WTC11 (cell line): Measurements from ENCODE around the gene TRIM66. TPM values are rescaled to one million over a fixed set of nuclear protein-coding genes. Genes with fewer than 3 reads are reported as not detected.
A peak's percentile ranks its signal among the peaks of the same experiment; 100 is the strongest.

ENCODE experiments used
- ATAC-seq: fragments of 200-7000 bp; cut with Tn5 transposase; 2 replicates; pipeline ENCODE4 v1.10.0; 2021; ENCODE audit warnings: mild to moderate bottlenecking, moderate library complexity
- CTCF ChIA-PET: fragments of 300-600 bp; sonication (Branson Sonifier 250); formaldehyde crosslinking; loops from one replicate; lab custom pipeline; 2021; ENCODE audit warnings: antibody characterized with exemption; lab: Charles Lee
- POLR2A ChIA-PET: fragments of 350-600 bp; sonication (Branson Sonifier 250); formaldehyde crosslinking; loops from one replicate; lab custom pipeline; 2021; ENCODE audit warnings: antibody characterized with exemption; lab: Charles Lee
- DNase-seq: peaks from one replicate; pipeline ENCODE4 v3.0.0; 2021; ENCODE audit warnings: low spot score
- H3K27ac Mint-ChIP-seq: 2 replicates; pipeline ENCODE4 v1.8.0; 2021; ENCODE audit warnings: mixed read lengths
- H3K27me3 Mint-ChIP-seq: 2 replicates; pipeline ENCODE4 v1.8.0; 2021; ENCODE audit warnings: low read depth, mild to moderate bottlenecking, moderate library complexity, mixed read lengths
- H3K36me3 Mint-ChIP-seq: 2 replicates; pipeline ENCODE4 v1.8.0; 2021; ENCODE audit warnings: mixed read lengths
- H3K4me1 Mint-ChIP-seq: 2 replicates; pipeline ENCODE4 v1.8.0; 2022; ENCODE audit warnings: mixed read lengths
- H3K4me3 Mint-ChIP-seq: 2 replicates; pipeline ENCODE4 v1.8.0; 2021; ENCODE audit warnings: mild to moderate bottlenecking, moderate library complexity, mixed read lengths
- H3K9me3 Mint-ChIP-seq: 2 replicates; pipeline ENCODE4 v1.8.0; 2021; ENCODE audit warnings: mixed read lengths
- E2F4 ChIP-seq: sonication (generic); formaldehyde crosslinking; IDR thresholded peaks from 2 replicates; pipeline ENCODE4 v1.8.1; 2022; ENCODE audit warnings: low read depth, mild to moderate bottlenecking, moderate library complexity, missing genetic modification reagents, borderline replicate concordance
- ERG ChIP-seq: fragments of 250-450 bp; sonication (Bioruptor Pico); IDR thresholded peaks from 2 replicates; pipeline ENCODE4 v1.8.0; 2021; ENCODE audit warnings: mild to moderate bottlenecking
- HMGXB4 ChIP-seq: sonication (generic); formaldehyde crosslinking; IDR thresholded peaks from 2 replicates; pipeline ENCODE4 v1.8.1; 2023; ENCODE audit warnings: mild to moderate bottlenecking, moderate library complexity, missing genetic modification reagents
- JAZF1 ChIP-seq: fragments of 250-450 bp; sonication (Bioruptor Pico); IDR thresholded peaks from 2 replicates; pipeline ENCODE4 v1.9.0; 2021; ENCODE audit warnings: moderate library complexity, mild to moderate bottlenecking, inconsistent platforms
- JUN ChIP-seq: sonication (generic); formaldehyde crosslinking; IDR thresholded peaks from 2 replicates; pipeline ENCODE4 v1.8.0; 2023; ENCODE audit warnings: mild to moderate bottlenecking, missing genetic modification reagents
- KAT7 ChIP-seq: sonication (generic); formaldehyde crosslinking; IDR thresholded peaks from 2 replicates; pipeline ENCODE4 v1.8.1; 2023; ENCODE audit warnings: missing genetic modification reagents, mild to moderate bottlenecking, borderline replicate concordance
- MYBL2 ChIP-seq: sonication (generic); formaldehyde crosslinking; IDR thresholded peaks from 2 replicates; pipeline ENCODE4 v1.8.1; 2023; ENCODE audit warnings: mild to moderate bottlenecking, moderate library complexity, missing genetic modification reagents
- NR1H2 ChIP-seq: sonication (generic); formaldehyde crosslinking; IDR thresholded peaks from 2 replicates; pipeline ENCODE4 v1.9.0; 2021; ENCODE audit warnings: mild to moderate bottlenecking, moderate library complexity, missing genetic modification reagents
- NR2C2 ChIP-seq: sonication (generic); formaldehyde crosslinking; IDR thresholded peaks from 2 replicates; pipeline ENCODE4 v1.8.0; 2022; ENCODE audit warnings: mild to moderate bottlenecking, missing genetic modification reagents
- RELA ChIP-seq: sonication (generic); formaldehyde crosslinking; IDR thresholded peaks from 2 replicates; pipeline ENCODE4 v1.8.1; 2022; ENCODE audit warnings: missing genetic modification reagents, mild to moderate bottlenecking, borderline replicate concordance
- STAT6 ChIP-seq: sonication (generic); formaldehyde crosslinking; conservative IDR thresholded peaks from 2 replicates; pipeline ENCODE4 v1.8.1; 2023; ENCODE audit warnings: mild to moderate bottlenecking, low read depth, missing genetic modification reagents, moderate library complexity
- ZBTB21 ChIP-seq: sonication (generic); formaldehyde crosslinking; IDR thresholded peaks from 2 replicates; pipeline ENCODE4 v1.8.1; 2023; ENCODE audit warnings: mild to moderate bottlenecking, missing genetic modification reagents, borderline replicate concordance
- ZNF423 ChIP-seq: fragments of 250-450 bp; sonication (Bioruptor Pico); IDR thresholded peaks from 2 replicates; pipeline ENCODE4 v2.1.2; 2022; ENCODE audit warnings: mild to moderate bottlenecking, moderate library complexity
- ZNF532 ChIP-seq: fragments of 250-450 bp; sonication (Bioruptor Pico); IDR thresholded peaks from 2 replicates; pipeline ENCODE4 v1.9.0; 2021; ENCODE audit warnings: mild to moderate bottlenecking, borderline replicate concordance
- ZSCAN18 ChIP-seq: fragments of 250-450 bp; sonication (Bioruptor Pico); IDR thresholded peaks from 2 replicates; pipeline ENCODE4 v2.1.2; 2022; ENCODE audit warnings: mild to moderate bottlenecking, moderate library complexity
- total RNA-seq: library from RNA; stranded (reverse); gene quantifications from 3 replicates; pipeline ENCODE4 v1.2.3, GENCODE V29; 2021

The TRIM66 gene
- total RNA-seq, 1 experiment from 2014 or later: 5.6 TPM

- TF ChIP-seq ZNF532 (CRISPR knock-in tag): no peak
- TF ChIP-seq NR1H2: no peak
- no peak for TF ChIP-seq MYBL2 (CRISPR knock-in tag)
- no peak for TF ChIP-seq ZBTB21 (CRISPR knock-in tag)
Observed at GRCh38 chr11:8614497-8614896, 68.0 kb downstream of the TRIM66 start (continued).

GRCh38 chr11:8613036-8613435, 69.4 kb downstream of the TRIM66 start:
- Mint-ChIP-seq H3K27ac (no peak overlapping the region), H3K9me3 (no peaks in the 10 kb centered on the region), H3K4me1 (0 out of 2 replicates have a peak, but pooled peaks cover 4% of the 10 kb centered on the region), H3K27me3 (no peaks in the 10 kb centered on the region), H3K36me3 (no peaks in the 10 kb centered on the region), H3K4me3 (no peak overlapping the region)
- no peak for DNase-seq
- ChIA-PET POLR2A (no interaction called here), CTCF (interaction anchor here (0.8 kb wide), 1 partner anchor 10 kb away, joined by 4 read pairs; no protein-coding TSS in a partner anchor)
- ATAC-seq: no peak
- no peak for TF ChIP-seq KAT7 (CRISPR knock-in tag)
- TF ChIP-seq HMGXB4 (CRISPR knock-in tag): no peak

GRCh38 chr11:8612522-8612921, 69.9 kb downstream of the TRIM66 start:
- no peaks in the 10 kb centered on the region for H3K36me3 Mint-ChIP-seq
- H3K27me3 Mint-ChIP-seq: no peaks in the 10 kb centered on the region
- H3K4me1 Mint-ChIP-seq: peaks cover 7% of the 10 kb centered on the region; the same call in 1 of the 2 replicates
- ATAC-seq (no peak), DNase-seq (no peak)
- no peaks in the 10 kb centered on the region for H3K9me3 Mint-ChIP-seq
- ChIA-PET CTCF (interaction anchor here (0.8 to 1.2 kb wide), 2 partner anchors 10 to 46 kb away, joined by 3 to 4 read pairs; no protein-coding TSS in a partner anchor), POLR2A (no interaction called here)
- TF ChIP-seq ZNF423: peak; percentile 35; the same call in 1 of the 2 replicates
- no peak for TF ChIP-seq NR2C2
- H3K27ac Mint-ChIP-seq: no peak overlapping the region
- H3K4me3 Mint-ChIP-seq: no peak overlapping the region

GRCh38 chr11:8610532-8611116, 71.8 kb downstream of the TRIM66 start:
- TF ChIP-seq E2F4 (CRISPR knock-in tag) (no peak), JUN (CRISPR knock-in tag) (no peak), ERG (no peak), RELA (CRISPR knock-in tag) (no peak), NR1H2 (no peak), JAZF1 (CRISPR knock-in tag) (no peak), MYBL2 (CRISPR knock-in tag) (no peak), STAT6 (CRISPR knock-in tag) (no peak), ZSCAN18 (no peak), NR2C2 (no peak)
- no peak overlapping the region for H3K4me3 Mint-ChIP-seq
- no peaks in the 10 kb centered on the region for H3K27me3 Mint-ChIP-seq
- CTCF ChIA-PET: interaction anchor here (0.6 to 1.3 kb wide), 6 partner anchors 90 to 1655 kb away, joined by 3 to 4 read pairs (median 3); partner anchors contain the start of gene TMEM9B
- POLR2A ChIA-PET: interaction anchor here (0.6 kb wide), 1 partner anchor 40 kb away, joined by 3 read pairs; no protein-coding TSS in a partner anchor
- H3K4me1 Mint-ChIP-seq: peaks cover 10% of the 10 kb centered on the region; the same call in 1 of the 2 replicates
- no peaks in the 10 kb centered on the region for H3K9me3 Mint-ChIP-seq
- H3K27ac Mint-ChIP-seq: 0 out of 2 replicates have a peak overlapping the region, but pooled peaks have one; percentile 16
- DNase-seq: no peak
- ATAC-seq: peak; percentile 47; the same call in 1 of the 2 replicates
- H3K36me3 Mint-ChIP-seq: no peaks in the 10 kb centered on the region
